Fibroblast of lung (primary cell): ENCODE results near the gene CPTP.

Experiments used
- EZH2 ChIP-seq: IDR thresholded peaks from 2 replicates; pipeline ENCODE4 v1.5.1; 2012; ENCODE audit warnings: low read length, control low read depth, mild to moderate bottlenecking; ENCODE audit errors: missing control alignments
- TF ChIP-seq, protein P1 (sequence below), 2 donors: IDR thresholded peaks in 1 of 2; conservative IDR thresholded peaks in 1 of 2; 1 replicate in 1 of 2; 2 replicates in 1 of 2; pipeline ENCODE4 v1.5.1; 2011 to 2012; ENCODE audit warnings: low read length in 2 of 2, control low read depth in 1 of 2, inconsistent platforms in 1 of 2, low read depth in 1 of 2, mild to moderate bottlenecking in 1 of 2

DNA sequence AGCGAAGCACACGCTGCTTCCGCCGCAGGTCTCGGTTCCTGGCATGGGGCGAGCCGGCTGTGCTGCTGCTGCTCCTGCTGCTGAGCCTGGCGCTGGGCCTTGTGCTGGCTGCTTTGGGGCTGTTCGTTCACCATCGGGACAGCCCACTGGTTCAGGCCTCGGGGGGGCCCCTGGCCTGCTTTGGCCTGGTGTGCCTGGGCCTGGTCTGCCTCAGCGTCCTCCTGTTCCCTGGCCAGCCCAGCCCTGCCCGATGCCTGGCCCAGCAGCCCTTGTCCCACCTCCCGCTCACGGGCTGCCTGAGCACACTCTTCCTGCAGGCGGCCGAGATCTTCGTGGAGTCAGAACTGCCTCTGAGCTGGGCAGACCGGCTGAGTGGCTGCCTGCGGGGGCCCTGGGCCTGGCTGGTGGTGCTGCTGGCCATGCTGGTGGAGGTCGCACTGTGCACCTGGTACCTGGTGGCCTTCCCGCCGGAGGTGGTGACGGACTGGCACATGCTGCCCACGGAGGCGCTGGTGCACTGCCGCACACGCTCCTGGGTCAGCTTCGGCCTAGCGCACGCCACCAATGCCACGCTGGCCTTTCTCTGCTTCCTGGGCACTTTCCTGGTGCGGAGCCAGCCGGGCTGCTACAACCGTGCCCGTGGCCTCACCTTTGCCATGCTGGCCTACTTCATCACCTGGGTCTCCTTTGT is 9.1 kb downstream of the CPTP start:
- TF ChIP-seq, protein P1, sequence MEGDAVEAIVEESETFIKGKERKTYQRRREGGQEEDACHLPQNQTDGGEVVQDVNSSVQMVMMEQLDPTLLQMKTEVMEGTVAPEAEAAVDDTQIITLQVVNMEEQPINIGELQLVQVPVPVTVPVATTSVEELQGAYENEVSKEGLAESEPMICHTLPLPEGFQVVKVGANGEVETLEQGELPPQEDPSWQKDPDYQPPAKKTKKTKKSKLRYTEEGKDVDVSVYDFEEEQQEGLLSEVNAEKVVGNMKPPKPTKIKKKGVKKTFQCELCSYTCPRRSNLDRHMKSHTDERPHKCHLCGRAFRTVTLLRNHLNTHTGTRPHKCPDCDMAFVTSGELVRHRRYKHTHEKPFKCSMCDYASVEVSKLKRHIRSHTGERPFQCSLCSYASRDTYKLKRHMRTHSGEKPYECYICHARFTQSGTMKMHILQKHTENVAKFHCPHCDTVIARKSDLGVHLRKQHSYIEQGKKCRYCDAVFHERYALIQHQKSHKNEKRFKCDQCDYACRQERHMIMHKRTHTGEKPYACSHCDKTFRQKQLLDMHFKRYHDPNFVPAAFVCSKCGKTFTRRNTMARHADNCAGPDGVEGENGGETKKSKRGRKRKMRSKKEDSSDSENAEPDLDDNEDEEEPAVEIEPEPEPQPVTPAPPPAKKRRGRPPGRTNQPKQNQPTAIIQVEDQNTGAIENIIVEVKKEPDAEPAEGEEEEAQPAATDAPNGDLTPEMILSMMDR (conservative IDR thresholded peaks at IDR 0.05 in 1 of 2, IDR thresholded peaks at IDR 0.05 in 1 of 2; ENCODE audit: low read depth in 1 of 2, low read length in 2 of 2), result no peak
- TF ChIP-seq EZH2, result no peak
